Stomach (tissue), 4 donors: Measurements from ENCODE around the gene DOC2A.

Experiments used
- EP300 ChIP-seq: sonication (generic); formaldehyde crosslinking; IDR thresholded peaks from one replicate; pipeline ENCODE4 v1.6.1; 2017; ENCODE audit warnings: antibody characterized with exemption
- POLR2AphosphoS5 ChIP-seq, 3 donors: sonication (generic); formaldehyde crosslinking; IDR thresholded peaks; one replicate each; pipeline ENCODE4 v1.6.1; 2016; ENCODE audit warnings: antibody characterized with exemption in 3 of 3
- TF ChIP-seq, protein P1 (sequence below), 7 experiments: fragments of 450-650 bp in 4 of 7; fragments of 200-600 bp in 3 of 7; sonication (generic) in 3 of 7; IDR thresholded peaks; one replicate each; pipeline ENCODE4 v1.5.1; 2016 to 2019; ENCODE audit warnings: antibody characterized with exemption in 7 of 7, control low read depth in 2 of 7, mild to moderate bottlenecking in 1 of 7

DNA sequence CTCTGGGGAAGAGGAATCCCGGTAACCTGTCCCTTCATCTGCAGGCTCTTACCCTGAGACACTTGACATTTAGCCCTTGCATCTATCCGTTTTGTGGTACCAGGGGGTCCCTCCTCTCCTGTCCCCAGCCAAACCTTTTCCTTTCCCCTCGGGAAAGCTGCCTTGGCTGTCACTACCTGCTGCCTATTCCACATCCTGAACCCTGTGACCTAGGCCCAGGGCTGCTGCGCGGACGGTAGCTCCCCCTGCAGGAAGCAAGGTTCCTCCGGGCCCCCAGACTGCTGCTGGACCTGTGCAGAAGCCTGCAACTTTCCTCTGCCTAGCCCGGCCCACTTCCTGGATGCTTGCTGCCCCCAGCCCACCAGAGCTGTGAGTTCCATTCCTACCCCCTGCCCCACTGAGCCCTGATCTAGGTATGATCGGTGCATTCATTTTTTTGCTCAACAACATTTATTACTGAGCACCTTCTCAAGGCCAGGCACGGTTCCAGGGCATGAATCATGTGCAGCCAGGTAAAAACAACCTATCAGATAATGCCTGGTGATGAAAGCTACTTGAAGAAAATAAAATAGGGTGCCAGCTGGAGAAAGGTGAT, 44.2 kb upstream of the DOC2A start:
- TF ChIP-seq POLR2AphosphoS5 (IDR thresholded peaks at IDR 0.05) = no peak
- TF ChIP-seq, protein P1, sequence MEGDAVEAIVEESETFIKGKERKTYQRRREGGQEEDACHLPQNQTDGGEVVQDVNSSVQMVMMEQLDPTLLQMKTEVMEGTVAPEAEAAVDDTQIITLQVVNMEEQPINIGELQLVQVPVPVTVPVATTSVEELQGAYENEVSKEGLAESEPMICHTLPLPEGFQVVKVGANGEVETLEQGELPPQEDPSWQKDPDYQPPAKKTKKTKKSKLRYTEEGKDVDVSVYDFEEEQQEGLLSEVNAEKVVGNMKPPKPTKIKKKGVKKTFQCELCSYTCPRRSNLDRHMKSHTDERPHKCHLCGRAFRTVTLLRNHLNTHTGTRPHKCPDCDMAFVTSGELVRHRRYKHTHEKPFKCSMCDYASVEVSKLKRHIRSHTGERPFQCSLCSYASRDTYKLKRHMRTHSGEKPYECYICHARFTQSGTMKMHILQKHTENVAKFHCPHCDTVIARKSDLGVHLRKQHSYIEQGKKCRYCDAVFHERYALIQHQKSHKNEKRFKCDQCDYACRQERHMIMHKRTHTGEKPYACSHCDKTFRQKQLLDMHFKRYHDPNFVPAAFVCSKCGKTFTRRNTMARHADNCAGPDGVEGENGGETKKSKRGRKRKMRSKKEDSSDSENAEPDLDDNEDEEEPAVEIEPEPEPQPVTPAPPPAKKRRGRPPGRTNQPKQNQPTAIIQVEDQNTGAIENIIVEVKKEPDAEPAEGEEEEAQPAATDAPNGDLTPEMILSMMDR (IDR thresholded peaks at IDR 0.05) = peak in 3 of 7 experiments; percentile 27 to 45 (median 33)
- no peak for TF ChIP-seq EP300
